Sigmoid colon (tissue), 7 donors: Measurements from ENCODE around the gene CRYGA. TPM values are rescaled to one million over a fixed set of nuclear protein-coding genes. Genes with fewer than 3 reads are reported as not detected.
A peak's percentile ranks its signal among the peaks of the same experiment; 100 is the strongest.
"Not testable (repeated sequence)": the region's sequence is repeated elsewhere in the genome, so short reads cannot be mapped to it uniquely, and the experiment has no call there.

Experiments used
- DNase-seq: peaks from one replicate; pipeline ENCODE4 v3.0.0-alpha.2; 2019
- H3K27ac ChIP-seq, 4 donors: fragments of 200-600 bp; sonication (generic); one replicate each; pipeline ENCODE4 v1.5.1; 2016 to 2019; ENCODE audit warnings: mild to moderate bottlenecking in 1 of 4
- H3K27me3 ChIP-seq, 3 donors: fragments of 200-600 bp; sonication (generic); one replicate each; pipeline ENCODE4 v1.5.1; 2019; ENCODE audit warnings: mild to moderate bottlenecking in 1 of 3
- H3K36me3 ChIP-seq, 4 donors: fragments of 200-600 bp; sonication (generic); one replicate each; pipeline ENCODE4 v1.5.1; 2016 to 2019
- H3K4me1 ChIP-seq, 4 donors: fragments of 200-600 bp; sonication (generic); one replicate each; pipeline ENCODE4 v1.5.1; 2017 to 2019
- H3K4me3 ChIP-seq, 4 donors: fragments of 200-600 bp; sonication (generic); one replicate each; pipeline ENCODE4 v1.5.1; 2017 to 2019; ENCODE audit warnings: mild to moderate bottlenecking in 2 of 4, moderate library complexity in 1 of 4
- H3K9me3 ChIP-seq, 4 donors: fragments of 200-600 bp in 3 of 4; sonication (generic) in 3 of 4; one replicate each; pipeline versions ENCODE4 v1.5.1 to v1.6.1; 2013 to 2019
- EP300 ChIP-seq, 4 donors: sonication (generic); formaldehyde crosslinking; IDR thresholded peaks; one replicate each; pipeline ENCODE4 v1.6.1; 2017; ENCODE audit warnings: antibody characterized with exemption in 4 of 4
- POLR2A ChIP-seq, 2 donors: fragments of 450-650 bp; IDR thresholded peaks; one replicate each; pipeline ENCODE4 v1.6.1; 2016; ENCODE audit warnings: antibody characterized with exemption in 2 of 2, mild to moderate bottlenecking in 2 of 2, moderate library complexity in 2 of 2
- POLR2AphosphoS5 ChIP-seq, 4 donors: sonication (generic); formaldehyde crosslinking; IDR thresholded peaks; one replicate each; pipeline ENCODE4 v1.6.1; 2017; ENCODE audit warnings: antibody characterized with exemption in 4 of 4
- WGBS, 2 donors: extraction: QIAGEN DNeasy Blood & Tissue Kit; methylation state at CpG; one replicate each; pipeline ENCODE4 v1.1.7; 2013; 5-methylcytosine and 5-hydroxymethylcytosine counted together
- intact Hi-C: fragments of 100-400 bp; cut with DNase I; formaldehyde crosslinking; loops from one replicate; pipeline ENCODE4 v1.15.1; 2023
- polyA plus RNA-seq, 3 donors: library from polyadenylated mRNA; stranded (reverse); fragments of 200-250 nt; gene quantifications; one replicate each; pipeline ENCODE4 v1.2.3, GENCODE V29; 2013
- total RNA-seq, 4 donors: library from RNA; depleted of rRNA; stranded (reverse); fragments of >200 nt; gene quantifications; one replicate each; pipeline ENCODE4 v1.1.0, GENCODE V29; 2016
- TF ChIP-seq, protein P1 (sequence below), 4 experiments: fragments of 450-650 bp in 3 of 4; fragments of 200-600 bp in 1 of 4; IDR thresholded peaks; one replicate each; pipeline ENCODE4 v1.5.1; 2016 to 2019; ENCODE audit warnings: antibody characterized with exemption in 4 of 4, mild to moderate bottlenecking in 3 of 4, moderate library complexity in 2 of 4
- donor health status: healthy with polysubstance abuse.
- donor health status: Bipolar disorder and iron deficiency.
- donor health status: healthy.

The CRYGA gene
- total and polyA plus RNA-seq, 7 donors = not detected

DNA sequence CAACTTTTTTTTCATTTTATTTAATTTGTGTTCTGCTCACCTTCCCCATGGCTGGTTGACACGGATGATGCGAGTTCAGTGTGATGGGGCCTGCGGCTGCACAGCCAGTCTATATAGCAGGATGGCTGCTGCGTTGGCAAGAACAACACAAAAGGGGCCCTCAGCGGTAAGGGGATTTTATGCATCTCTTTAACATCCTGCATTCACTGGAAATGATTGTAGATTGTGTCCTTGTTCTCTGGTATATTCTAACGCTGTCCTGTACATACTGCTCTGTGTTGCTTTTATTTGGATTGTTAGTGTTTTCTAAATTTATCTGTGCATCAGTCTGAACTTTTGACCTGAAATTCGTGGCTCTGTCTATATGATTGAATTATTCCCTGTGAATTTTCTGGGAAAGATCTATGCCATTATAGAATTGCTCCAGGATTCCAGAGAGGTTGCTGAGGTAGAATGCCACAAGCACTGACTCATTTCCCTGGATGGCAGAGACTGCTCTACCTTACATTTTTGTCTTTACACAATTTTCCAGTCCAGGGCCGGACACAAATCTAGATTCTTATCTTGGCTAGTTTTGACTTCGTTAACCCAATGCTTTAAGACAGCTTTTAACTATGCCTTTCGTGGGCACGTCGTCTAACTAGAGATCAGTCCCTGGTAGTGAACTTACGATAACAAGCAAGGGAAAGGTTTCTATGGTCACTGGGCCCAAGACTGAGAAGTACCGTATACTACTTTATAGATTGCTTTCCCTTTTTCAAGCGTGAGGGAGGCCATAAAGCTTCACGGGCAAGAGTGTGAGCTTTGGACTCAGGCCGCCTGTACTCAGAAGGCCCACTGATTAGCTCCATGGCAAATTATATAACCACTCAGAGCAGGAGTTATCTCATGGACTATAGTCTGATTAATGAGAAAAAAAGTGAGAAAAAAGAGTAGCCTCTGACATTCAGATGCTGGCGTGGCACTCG lies 33.4 kb downstream of the CRYGA start, which contains the start of gene CRYGC:
TSS of gene CRYGC (minus strand) at position 85 of the 968 bp plus-strand sequence. CDS start at position 49, 36 bp downstream.
- Histone ChIP-seq H3K27ac (no peak within 1 kb of the TSS), H3K4me3 (no peak within 1 kb of the TSS), H3K9me3 (no peaks in the 10 kb centered on the region), H3K36me3 (no peaks in the 10 kb centered on the region), H3K27me3 (peaks cover 0 to 4% (median 0%) of the 10 kb centered on the region in 3 donors), H3K4me1 (no peaks in the 10 kb centered on the region)
- no peak for DNase-seq
- intact Hi-C loops = no loop called here
- WGBS, 2 donors = 41 to 72% methylated on average over 19 of the region's 19 CpGs
- TF ChIP-seq POLR2A (IDR thresholded peaks at IDR 0.05) (no peak), EP300 (IDR thresholded peaks at IDR 0.05) (no peak), POLR2AphosphoS5 (IDR thresholded peaks at IDR 0.05) (no peak)
- TF ChIP-seq, protein P1, sequence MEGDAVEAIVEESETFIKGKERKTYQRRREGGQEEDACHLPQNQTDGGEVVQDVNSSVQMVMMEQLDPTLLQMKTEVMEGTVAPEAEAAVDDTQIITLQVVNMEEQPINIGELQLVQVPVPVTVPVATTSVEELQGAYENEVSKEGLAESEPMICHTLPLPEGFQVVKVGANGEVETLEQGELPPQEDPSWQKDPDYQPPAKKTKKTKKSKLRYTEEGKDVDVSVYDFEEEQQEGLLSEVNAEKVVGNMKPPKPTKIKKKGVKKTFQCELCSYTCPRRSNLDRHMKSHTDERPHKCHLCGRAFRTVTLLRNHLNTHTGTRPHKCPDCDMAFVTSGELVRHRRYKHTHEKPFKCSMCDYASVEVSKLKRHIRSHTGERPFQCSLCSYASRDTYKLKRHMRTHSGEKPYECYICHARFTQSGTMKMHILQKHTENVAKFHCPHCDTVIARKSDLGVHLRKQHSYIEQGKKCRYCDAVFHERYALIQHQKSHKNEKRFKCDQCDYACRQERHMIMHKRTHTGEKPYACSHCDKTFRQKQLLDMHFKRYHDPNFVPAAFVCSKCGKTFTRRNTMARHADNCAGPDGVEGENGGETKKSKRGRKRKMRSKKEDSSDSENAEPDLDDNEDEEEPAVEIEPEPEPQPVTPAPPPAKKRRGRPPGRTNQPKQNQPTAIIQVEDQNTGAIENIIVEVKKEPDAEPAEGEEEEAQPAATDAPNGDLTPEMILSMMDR (IDR thresholded peaks at IDR 0.05) = no peak

DNA sequence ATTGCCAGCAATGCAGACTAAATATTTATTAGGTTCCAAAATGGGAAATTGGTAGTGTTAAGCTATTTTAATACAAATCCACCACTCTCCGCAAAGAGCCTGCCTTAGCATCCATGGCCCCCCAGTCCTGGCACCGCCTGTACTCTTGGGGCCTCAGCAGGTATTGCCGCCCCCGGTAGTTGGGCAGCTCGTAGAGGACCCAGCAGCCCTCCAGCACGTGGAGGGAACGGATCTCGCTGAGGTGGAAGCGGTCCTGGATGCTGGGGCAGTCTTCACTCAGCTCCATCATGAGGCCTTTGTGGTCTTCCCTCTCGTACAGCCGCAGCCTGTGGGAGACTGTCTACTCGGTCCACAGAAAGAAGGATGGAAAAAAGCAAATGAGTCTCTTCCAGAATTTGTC lies 35.3 kb downstream of the CRYGA start:
- intact Hi-C loops = no loop called here
- WGBS, 2 donors = 95 to 97% methylated on average over 12 of the region's 12 CpGs
- Histone ChIP-seq H3K4me3 (no peak overlapping the region), H3K9me3 (no peaks in the 10 kb centered on the region), H3K27me3 (peaks cover 0 to 22% (median 11%) of the 10 kb centered on the region in 3 donors), H3K4me1 (peaks cover 0 to 6% (median 3%) of the 10 kb centered on the region in 4 donors), H3K27ac (no peak overlapping the region), H3K36me3 (no peaks in the 10 kb centered on the region)
- no peak for TF ChIP-seq POLR2A (IDR thresholded peaks at IDR 0.05)
- no peak for TF ChIP-seq EP300 (IDR thresholded peaks at IDR 0.05)
- TF ChIP-seq, protein P1 (IDR thresholded peaks at IDR 0.05) = no peak
- TF ChIP-seq POLR2AphosphoS5 (IDR thresholded peaks at IDR 0.05) = no peak
- DNase-seq = no peak

DNA sequence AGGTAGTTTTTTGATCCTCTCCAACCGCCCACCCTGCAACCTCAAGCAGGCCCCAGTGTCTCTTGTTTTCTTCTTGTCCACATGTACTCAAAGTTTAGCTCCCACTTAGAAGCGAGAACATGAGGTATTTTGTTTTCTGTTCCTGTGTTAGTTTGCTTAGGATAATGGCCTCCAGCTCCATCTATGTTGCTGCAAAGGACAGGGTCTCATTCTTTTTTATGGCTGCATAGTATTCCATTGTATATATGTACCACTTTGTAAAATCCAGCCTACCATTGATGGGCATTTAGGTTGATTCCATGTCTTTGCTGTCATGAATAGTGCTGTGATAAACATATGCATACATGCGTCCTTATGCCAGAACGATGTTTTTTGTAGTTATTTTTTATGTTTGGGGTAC lies 36.3 kb downstream of the CRYGA start:
- Histone ChIP-seq H3K9me3 (no peaks in the 10 kb centered on the region), H3K4me1 (peaks cover 0 to 6% (median 3%) of the 10 kb centered on the region in 4 donors), H3K27ac (no peak overlapping the region), H3K36me3 (no peaks in the 10 kb centered on the region), H3K27me3 (peaks cover 0 to 22% (median 11%) of the 10 kb centered on the region in 3 donors), H3K4me3 (no peak overlapping the region)
- no peak for DNase-seq
- TF ChIP-seq POLR2A (IDR thresholded peaks at IDR 0.05) (no peak), EP300 (IDR thresholded peaks at IDR 0.05) (no peak), POLR2AphosphoS5 (IDR thresholded peaks at IDR 0.05) (no peak)
- TF ChIP-seq, protein P1 (IDR thresholded peaks at IDR 0.05) = no peak
- WGBS, 2 donors = 91 to 97% methylated on average over 4 of the region's 4 CpGs
- intact Hi-C loops = no loop called here

DNA sequence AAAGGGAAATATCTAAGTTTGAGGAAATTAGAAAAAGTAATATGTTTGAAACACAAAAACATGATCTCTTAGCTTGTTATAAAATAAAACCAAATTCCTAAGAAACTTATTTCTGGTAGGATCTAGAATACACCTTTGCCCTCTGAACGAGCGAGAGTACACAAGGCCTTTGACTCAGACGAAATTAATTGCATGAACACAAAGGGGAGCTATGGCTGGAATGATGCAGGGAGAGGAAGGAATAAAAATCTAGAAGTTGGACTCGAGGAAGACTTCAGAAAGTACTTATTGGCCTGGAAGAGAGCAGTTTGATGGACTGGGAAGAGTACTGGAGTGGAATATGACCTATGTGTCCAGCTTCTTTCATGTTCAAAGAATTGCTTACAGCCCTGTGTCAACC lies 38.1 kb downstream of the CRYGA start:
- TF ChIP-seq POLR2AphosphoS5 (IDR thresholded peaks at IDR 0.05) (no peak), EP300 (IDR thresholded peaks at IDR 0.05) (no peak), POLR2A (IDR thresholded peaks at IDR 0.05) (no peak)
- TF ChIP-seq, protein P1 (IDR thresholded peaks at IDR 0.05) = no peak
- peaks cover 0 to 26% (median 11%) of the 10 kb centered on the region in 3 donors for H3K27me3 ChIP-seq
- no peaks in the 10 kb centered on the region for H3K9me3 ChIP-seq
- no peaks in the 10 kb centered on the region for H3K36me3 ChIP-seq
- no peak overlapping the region for H3K4me3 ChIP-seq
- intact Hi-C loops = no loop called here
- no peak for DNase-seq
- 28 to 74% methylated on average over 4 of the region's 4 CpGs for WGBS, 2 donors
- no peak overlapping the region for H3K27ac ChIP-seq
- H3K4me1 ChIP-seq = peaks cover 0 to 6% (median 3%) of the 10 kb centered on the region in 4 donors

DNA sequence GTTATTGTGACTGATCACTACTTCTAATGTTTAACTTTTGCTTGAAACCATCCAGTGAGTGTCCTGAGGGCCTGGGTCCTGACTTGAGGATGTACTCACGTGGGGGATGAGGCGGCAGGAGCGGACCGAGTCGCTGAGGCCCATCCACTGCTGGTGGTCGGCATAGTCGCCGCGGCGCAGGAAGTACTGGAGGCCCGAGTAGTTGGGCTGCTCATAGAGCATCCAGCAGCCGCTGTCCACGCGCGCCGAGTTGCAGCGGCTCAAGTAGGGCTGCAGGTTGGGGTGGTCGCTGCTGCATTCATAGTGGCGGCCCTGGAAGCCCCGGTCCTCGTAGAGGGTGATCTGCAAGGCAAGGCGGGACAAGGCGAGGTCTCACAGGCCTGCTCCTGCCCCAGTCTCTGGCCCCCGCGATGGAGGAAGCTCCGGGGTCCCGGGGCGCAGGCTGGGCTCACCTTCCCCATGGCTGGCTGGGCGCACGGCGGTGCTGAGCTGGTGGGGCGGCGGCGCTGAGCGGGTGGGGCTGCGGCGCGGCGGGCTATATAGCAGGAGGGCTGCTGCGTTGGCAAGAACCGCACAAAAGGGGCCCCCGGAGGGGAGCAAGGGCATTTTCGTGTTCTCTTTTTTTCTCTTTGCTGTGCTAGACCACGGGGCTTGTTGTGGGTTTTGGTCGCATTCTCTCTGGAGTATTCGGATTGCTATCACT lies 39.2 kb downstream of the CRYGA start, which contains the start of gene CRYGD:
TSS of gene CRYGD (minus strand) at position 512 of the 703 bp plus-strand sequence. CDS start at position 461, 51 bp downstream.
- H3K36me3 ChIP-seq, H3K9me3 ChIP-seq, DNase-seq, intact Hi-C loops, H3K4me1 ChIP-seq, H3K27ac ChIP-seq: not testable (repeated sequence)
- H3K27me3 ChIP-seq = peaks cover 0 to 26% (median 11%) of the 10 kb centered on the region in 3 donors
- 15 to 47% methylated on average over 46 of the region's 46 CpGs for WGBS, 2 donors
- peak within 1 kb of the TSS in 2 of 4 donors; percentile 13 to 23 for H3K4me3 ChIP-seq
